GM13977 (cell line): ENCODE results near the gene BORCS8.

Source experiments
- DNase-seq: peaks from one replicate; pipeline ENCODE4 v3.0.0; 2012; ENCODE audit warnings: low spot score
- in situ Hi-C: fragments of 300-500 bp; cut with MboI; formaldehyde crosslinking; loops from one replicate; pipeline ENCODE4 v1.12.0; 2022; ENCODE audit warnings: low sequenced_read_pairs, low pct_unique_long_range_greater_than_20kb, mixed read lengths, inconsistent platforms; ENCODE audit not compliant: unreplicated experiment
- TF ChIP-seq, protein P1 (sequence below): IDR thresholded peaks from 2 replicates; pipeline ENCODE4 v1.5.1; 2012; ENCODE audit warnings: mild to moderate bottlenecking, control low read depth; ENCODE audit not compliant: insufficient read depth; ENCODE audit errors: extremely low read depth, missing control alignments

Gene BORCS8

DNA sequence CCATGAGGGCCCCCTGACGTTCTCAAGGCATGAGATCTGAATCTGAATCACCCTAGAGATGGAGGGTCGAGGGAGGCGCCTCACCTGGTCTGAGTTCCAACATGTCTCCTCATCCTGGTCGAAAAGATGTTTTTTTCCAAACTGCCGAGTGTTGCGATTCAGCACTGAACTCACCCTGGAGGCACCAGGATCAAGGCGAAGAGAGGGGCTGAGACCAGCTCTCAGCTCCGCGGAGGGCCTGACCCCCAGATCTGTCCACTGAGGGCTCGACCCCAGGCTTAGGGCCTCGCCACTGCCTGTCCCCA is 10.7 kb upstream of the BORCS8 start:
- DNase-seq = no peak
- TF ChIP-seq, protein P1, sequence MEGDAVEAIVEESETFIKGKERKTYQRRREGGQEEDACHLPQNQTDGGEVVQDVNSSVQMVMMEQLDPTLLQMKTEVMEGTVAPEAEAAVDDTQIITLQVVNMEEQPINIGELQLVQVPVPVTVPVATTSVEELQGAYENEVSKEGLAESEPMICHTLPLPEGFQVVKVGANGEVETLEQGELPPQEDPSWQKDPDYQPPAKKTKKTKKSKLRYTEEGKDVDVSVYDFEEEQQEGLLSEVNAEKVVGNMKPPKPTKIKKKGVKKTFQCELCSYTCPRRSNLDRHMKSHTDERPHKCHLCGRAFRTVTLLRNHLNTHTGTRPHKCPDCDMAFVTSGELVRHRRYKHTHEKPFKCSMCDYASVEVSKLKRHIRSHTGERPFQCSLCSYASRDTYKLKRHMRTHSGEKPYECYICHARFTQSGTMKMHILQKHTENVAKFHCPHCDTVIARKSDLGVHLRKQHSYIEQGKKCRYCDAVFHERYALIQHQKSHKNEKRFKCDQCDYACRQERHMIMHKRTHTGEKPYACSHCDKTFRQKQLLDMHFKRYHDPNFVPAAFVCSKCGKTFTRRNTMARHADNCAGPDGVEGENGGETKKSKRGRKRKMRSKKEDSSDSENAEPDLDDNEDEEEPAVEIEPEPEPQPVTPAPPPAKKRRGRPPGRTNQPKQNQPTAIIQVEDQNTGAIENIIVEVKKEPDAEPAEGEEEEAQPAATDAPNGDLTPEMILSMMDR = no peak
- in situ Hi-C loops = no loop called here

DNA sequence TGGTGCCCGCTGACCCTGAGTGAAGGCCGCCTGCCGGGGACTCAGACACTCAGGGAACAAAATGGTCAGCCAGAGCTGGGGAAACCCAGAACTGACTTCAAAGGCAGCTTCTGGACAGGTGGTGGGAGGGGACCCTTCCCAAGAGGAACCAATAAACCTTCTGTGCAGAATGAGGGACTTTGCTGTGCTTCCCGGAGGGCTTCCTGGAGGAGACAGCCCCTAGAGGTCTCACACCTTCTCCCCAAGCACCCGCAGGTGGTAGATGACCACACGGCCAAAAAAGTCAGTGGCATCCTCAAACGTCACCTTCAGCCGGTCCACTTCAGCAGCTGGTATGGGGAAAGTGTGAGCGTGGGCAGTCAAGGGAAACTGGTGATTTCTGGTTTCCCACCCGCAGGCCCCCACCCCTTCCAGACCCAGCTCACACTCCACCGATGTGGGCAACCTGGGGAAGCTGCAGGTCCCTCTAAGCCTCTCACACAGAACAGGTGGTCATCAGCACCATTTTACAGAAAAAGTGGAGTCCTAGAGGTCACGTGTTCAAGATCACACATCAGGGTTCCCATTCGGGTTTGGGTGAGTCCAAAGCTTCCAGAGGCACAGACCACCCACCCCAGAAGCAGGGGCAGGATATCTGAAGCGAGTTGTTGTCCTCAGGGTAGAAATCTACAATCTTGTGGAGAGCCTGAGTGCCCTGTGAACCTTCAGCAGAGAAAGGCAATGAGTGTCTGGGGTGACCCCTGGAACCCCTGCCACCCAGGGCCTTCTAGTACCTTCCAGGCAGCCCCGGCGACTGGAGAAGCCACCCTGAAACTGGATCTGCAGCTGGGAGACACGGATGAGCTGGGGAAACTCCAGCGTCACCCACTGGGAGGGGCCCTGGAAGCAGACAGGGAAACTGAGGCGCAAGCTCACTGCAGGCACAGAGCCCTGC is 10.0 kb upstream of the BORCS8 start:
- TF ChIP-seq, protein P1 = no peak
- DNase-seq = no peak
- in situ Hi-C loops = no loop called here

DNA sequence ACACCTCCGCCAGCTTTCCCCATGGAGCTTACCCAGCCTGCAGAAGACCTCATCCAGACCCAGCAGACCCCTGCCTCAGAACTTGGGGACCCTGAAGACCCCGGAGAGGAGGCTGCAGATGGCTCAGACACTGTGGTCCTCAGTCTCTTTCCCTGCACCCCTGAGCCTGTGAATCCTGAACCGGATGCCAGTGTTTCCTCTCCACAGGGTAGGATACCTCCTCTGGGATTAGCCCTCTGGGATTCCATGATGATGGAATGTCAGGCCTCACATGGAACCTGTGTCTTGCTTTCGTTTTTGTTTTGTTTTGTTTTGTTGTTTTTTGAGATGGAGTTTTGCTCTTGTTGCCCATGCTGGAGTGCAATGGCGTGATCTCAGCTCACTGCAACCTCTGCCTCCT is 2.0 kb upstream of the BORCS8 start:
- in situ Hi-C loops = no loop called here
- TF ChIP-seq, protein P1 = no peak
- DNase-seq = no peak

DNA sequence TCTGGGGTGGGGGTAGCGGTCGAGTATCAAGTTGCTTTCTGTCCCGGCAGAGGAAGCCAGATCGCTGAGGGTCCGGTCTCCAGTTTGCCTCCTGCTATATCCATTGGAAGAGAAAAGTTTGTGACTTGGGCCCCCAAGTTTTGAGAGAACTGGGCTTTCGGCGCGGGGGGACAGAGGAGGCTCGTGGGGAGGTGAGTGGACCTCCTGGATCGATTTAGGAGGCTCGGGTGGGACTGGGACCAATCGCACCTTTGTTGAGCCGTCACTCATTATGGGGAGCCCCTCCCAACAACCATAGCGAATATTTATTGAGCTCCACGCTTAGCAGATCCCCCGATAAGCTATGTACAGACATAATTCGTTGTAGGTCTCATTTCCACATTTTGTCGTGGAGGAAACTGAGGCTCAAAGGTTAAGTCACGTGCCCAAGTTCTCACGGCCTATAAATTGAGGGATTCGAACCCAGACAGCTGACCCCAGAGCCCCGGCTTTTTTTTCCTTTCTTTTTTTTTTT is 1.0 kb upstream of the BORCS8 start:
- in situ Hi-C loops = no loop called here
- DNase-seq = no peak
- TF ChIP-seq, protein P1 = no peak

DNA sequence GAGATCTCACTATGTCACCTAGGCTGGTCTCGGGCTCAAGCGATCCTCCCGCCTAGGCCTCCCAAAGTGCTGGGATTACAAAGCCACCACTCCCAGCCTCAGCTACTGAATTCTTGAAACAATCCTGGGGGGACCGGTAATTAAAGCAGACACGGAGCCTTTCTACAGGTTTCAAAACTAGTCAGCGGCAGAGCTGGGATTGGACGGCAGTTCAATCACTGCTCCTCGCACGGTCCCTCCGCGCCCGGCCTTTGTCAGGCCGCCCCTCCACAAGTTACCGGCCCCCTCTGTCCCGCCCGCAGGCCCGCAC is 229 bp downstream of the BORCS8 start:
- TF ChIP-seq, protein P1 = no peak
- in situ Hi-C loops = no loop called here
- DNase-seq = no peak

DNA sequence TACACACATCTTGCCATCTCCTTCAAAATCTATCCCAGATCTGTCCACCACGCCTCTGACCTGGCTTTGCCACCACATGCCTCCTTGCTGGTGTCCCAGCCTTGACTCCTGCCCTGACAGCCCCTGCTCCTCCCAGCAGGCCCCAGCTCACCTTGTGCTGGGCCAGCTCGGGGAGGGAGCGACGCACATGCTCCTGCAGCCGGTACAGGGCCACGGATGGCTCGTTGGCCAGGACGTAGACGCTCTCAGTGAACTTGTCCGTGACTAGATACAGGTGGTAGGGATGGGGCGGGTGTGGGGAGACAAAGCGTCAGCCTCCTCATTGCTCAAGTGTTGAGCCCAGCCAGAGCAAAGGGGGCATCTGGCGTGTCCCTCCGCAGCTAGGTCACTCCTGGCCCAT is 5.2 kb downstream of the BORCS8 start:
- TF ChIP-seq, protein P1 = no peak
- DNase-seq = no peak
- in situ Hi-C loops = no loop called here
